MG63 (cell line): ENCODE results near the gene FLG2. TPM values are rescaled to one million over a fixed set of nuclear protein-coding genes. Genes with fewer than 3 reads are reported as not detected.

ENCODE experiments used
- DNase-seq: peaks from one replicate; pipeline ENCODE4 v3.0.0-alpha.2; 2020
- H3K27me3 ChIP-seq: fragments of 250-450 bp; sonication (Bioruptor Pico); 2 replicates; pipeline ENCODE4 v1.5.1; 2020; ENCODE audit warnings: mild to moderate bottlenecking, moderate library complexity
- H3K36me3 ChIP-seq: fragments of 250-450 bp; sonication (Bioruptor Pico); 2 replicates; pipeline ENCODE4 v1.5.1; 2020; ENCODE audit warnings: mild to moderate bottlenecking, moderate library complexity
- H3K4me3 ChIP-seq: fragments of 250-450 bp; sonication (Bioruptor Pico); 2 replicates; pipeline ENCODE4 v1.5.1; 2020; ENCODE audit warnings: mild to moderate bottlenecking, moderate library complexity
- H3K9me3 ChIP-seq: fragments of 250-450 bp; sonication (Bioruptor Pico); 2 replicates; pipeline ENCODE4 v1.5.1; 2020; ENCODE audit warnings: mild to moderate bottlenecking, moderate library complexity
- total RNA-seq: library from RNA; depleted of rRNA; stranded (reverse); fragments of >200 nt; shearing (Covaris generic); gene quantifications from 2 replicates; pipeline ENCODE4 v1.2.3, GENCODE V29; 2014; ENCODE audit warnings: low replicate concordance; rRNA removed

Gene FLG2
- total RNA-seq: not detected in 2 replicates

GRCh38 chr1:152359906-152360305 is at the start of gene FLG2:
Gene FLG2 (minus strand): TSS chr1:152360006. CDS start chr1:152358884, 1,122 bp downstream.
- Histone ChIP-seq H3K9me3 (no peaks in the 10 kb centered on the region), H3K4me3 (no peak within 1 kb of the TSS), H3K27me3 (no peaks in the 10 kb centered on the region; the same call in 1 of the 2 replicates), H3K36me3 (no peaks in the 10 kb centered on the region)
- DNase-seq: no peak

DNA sequence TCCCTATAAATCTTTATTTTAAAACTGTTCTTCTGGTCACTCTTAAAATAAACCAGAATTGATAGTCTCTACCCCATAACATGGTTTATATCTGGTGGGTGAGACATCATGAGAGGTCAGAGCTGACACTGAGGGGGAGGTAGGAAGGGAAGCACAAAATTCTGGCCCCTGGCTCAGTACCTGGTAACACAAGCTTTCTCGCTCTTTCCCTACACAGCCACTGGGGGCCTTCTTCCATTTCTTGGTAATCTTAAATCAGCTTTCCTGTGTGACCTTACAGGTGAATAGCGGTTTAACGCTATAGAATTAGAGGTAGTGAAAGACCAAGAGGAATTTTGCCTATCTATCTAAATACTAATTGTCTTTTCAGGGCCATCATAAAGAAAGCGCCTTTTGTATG is 48.9 kb upstream of the FLG2 start:
- H3K36me3 ChIP-seq: no peaks in the 10 kb centered on the region
- H3K9me3 ChIP-seq: no peaks in the 10 kb centered on the region
- H3K27me3 ChIP-seq: no peaks in the 10 kb centered on the region
- no peak for DNase-seq
- no peak overlapping the region for H3K4me3 ChIP-seq

- no peaks in the 10 kb centered on the region for H3K9me3 ChIP-seq
- no peak overlapping the region for H3K4me3 ChIP-seq
- no peaks in the 10 kb centered on the region for H3K36me3 ChIP-seq
- DNase-seq: no peak
- H3K27me3 ChIP-seq: peaks cover 4% of the 10 kb centered on the region; the same call in 1 of the 2 replicates
Measured at GRCh38 chr1:152398812-152399698, 39.2 kb upstream of the FLG2 start.

GRCh38 chr1:152397474-152397873 is 37.7 kb upstream of the FLG2 start:
- Histone ChIP-seq H3K36me3 (no peaks in the 10 kb centered on the region), H3K27me3 (peaks cover 4% of the 10 kb centered on the region; the same call in 1 of the 2 replicates), H3K9me3 (no peaks in the 10 kb centered on the region), H3K4me3 (no peak overlapping the region)
- DNase-seq: no peak

DNA sequence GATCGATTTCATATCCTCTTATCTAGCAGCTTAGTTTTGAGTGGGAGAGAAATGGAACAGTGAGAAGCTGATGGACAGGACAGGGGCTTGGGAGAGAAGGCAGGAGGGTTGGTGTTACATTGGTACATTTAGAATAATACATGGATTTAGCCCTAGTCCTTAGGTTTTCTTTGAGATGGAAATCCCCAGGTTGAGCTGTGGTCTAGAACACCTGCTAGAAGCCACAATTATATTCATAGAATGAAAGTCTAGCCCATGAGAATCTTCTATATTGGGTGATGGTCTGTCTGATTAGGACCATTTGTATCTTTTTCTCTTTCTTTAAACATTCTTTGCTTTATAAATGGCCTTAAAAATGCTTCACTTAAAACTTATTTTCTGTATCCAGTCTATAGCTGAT is 34.3 kb upstream of the FLG2 start:
- Histone ChIP-seq H3K9me3 (no peaks in the 10 kb centered on the region), H3K36me3 (no peaks in the 10 kb centered on the region), H3K27me3 (peaks cover 5% of the 10 kb centered on the region), H3K4me3 (no peak overlapping the region)
- DNase-seq: no peak

- H3K27me3 ChIP-seq: peaks cover 5% of the 10 kb centered on the region
- no peaks in the 10 kb centered on the region for H3K9me3 ChIP-seq
- H3K4me3 ChIP-seq: no peak overlapping the region
- H3K36me3 ChIP-seq: no peaks in the 10 kb centered on the region
- no peak for DNase-seq
Measured at GRCh38 chr1:152392909-152393308, 33.1 kb upstream of the FLG2 start.

- no peak overlapping the region for H3K4me3 ChIP-seq
- peaks cover 2% of the 10 kb centered on the region; the same call in 1 of the 2 replicates for H3K27me3 ChIP-seq
- no peaks in the 10 kb centered on the region for H3K36me3 ChIP-seq
- DNase-seq: no peak
- no peaks in the 10 kb centered on the region for H3K9me3 ChIP-seq
Measured at GRCh38 chr1:152388889-152389288, 29.1 kb upstream of the FLG2 start.

- no peak overlapping the region for H3K4me3 ChIP-seq
- no peaks in the 10 kb centered on the region for H3K36me3 ChIP-seq
- no peak for DNase-seq
- no peaks in the 10 kb centered on the region for H3K9me3 ChIP-seq
- H3K27me3 ChIP-seq: peaks cover 2% of the 10 kb centered on the region; the same call in 1 of the 2 replicates
Measured at GRCh38 chr1:152386940-152387339, 27.1 kb upstream of the FLG2 start.

GRCh38 chr1:152380932-152381331 is 21.1 kb upstream of the FLG2 start:
- no peaks in the 10 kb centered on the region for H3K9me3 ChIP-seq
- H3K27me3 ChIP-seq: no peaks in the 10 kb centered on the region
- H3K4me3 ChIP-seq: no peak overlapping the region
- no peaks in the 10 kb centered on the region for H3K36me3 ChIP-seq
- no peak for DNase-seq

DNA sequence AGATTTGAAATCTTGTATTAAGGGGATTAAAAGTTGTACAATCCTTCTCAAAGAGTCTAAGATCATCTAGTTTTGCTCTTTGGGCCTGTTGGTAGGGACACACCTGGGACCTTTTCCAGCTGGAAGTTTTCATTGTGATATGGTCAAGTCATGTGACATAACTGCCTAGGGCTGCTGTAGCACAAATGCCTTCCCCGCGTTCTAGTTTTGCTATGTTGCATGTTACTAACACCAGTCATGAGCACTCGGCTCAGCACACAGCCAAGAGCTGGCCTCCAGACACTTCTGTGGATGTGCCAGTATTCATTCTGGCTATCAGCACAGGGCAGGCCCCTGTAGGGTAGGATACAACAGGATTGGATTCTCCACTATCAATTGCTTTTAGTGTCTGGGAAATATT is 14.6 kb upstream of the FLG2 start:
- H3K9me3 ChIP-seq: 0 out of 2 replicates have a peak, but pooled peaks cover 1% of the 10 kb centered on the region
- no peak overlapping the region for H3K4me3 ChIP-seq
- no peak for DNase-seq
- no peaks in the 10 kb centered on the region for H3K27me3 ChIP-seq
- H3K36me3 ChIP-seq: no peaks in the 10 kb centered on the region

GRCh38 chr1:152372672-152373071 is 12.9 kb upstream of the FLG2 start:
- Histone ChIP-seq H3K9me3 (0 out of 2 replicates have a peak, but pooled peaks cover 2% of the 10 kb centered on the region), H3K27me3 (no peaks in the 10 kb centered on the region)
- no peak for DNase-seq

GRCh38 chr1:152367436-152367835 is 7.6 kb upstream of the FLG2 start:
- DNase-seq: no peak
- H3K36me3 ChIP-seq: no peaks in the 10 kb centered on the region
- no peaks in the 10 kb centered on the region for H3K27me3 ChIP-seq
- H3K4me3 ChIP-seq: no peak overlapping the region
- 0 out of 2 replicates have a peak, but pooled peaks cover 2% of the 10 kb centered on the region for H3K9me3 ChIP-seq

More at GRCh38 chr1:152372672-152373071, 12.9 kb upstream of the FLG2 start:
- Histone ChIP-seq H3K4me3 (no peak overlapping the region), H3K36me3 (no peaks in the 10 kb centered on the region)

DNA sequence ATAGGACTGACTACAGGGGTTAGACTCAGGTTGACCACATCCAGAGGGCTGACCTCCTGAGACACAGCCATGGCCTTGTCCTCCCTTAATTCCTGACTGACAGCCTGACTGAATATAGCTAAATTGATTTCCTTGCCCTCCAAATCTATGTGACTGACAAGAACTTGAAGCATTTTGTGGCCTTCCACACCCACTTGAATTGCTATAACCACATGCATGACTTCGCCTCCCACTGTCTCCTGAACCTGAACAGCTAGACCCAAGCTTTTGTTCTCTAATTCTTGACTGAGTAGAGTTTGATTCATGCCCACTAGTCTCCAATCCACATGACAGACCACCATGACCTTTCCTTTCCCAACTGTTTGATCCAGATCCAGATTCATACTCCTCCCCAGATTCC is 3.1 kb downstream of the FLG2 start:
- H3K36me3 ChIP-seq: no peaks in the 10 kb centered on the region
- no peaks in the 10 kb centered on the region; the same call in 1 of the 2 replicates for H3K27me3 ChIP-seq
- DNase-seq: no peak
- no peaks in the 10 kb centered on the region for H3K9me3 ChIP-seq
- no peak overlapping the region for H3K4me3 ChIP-seq

DNA sequence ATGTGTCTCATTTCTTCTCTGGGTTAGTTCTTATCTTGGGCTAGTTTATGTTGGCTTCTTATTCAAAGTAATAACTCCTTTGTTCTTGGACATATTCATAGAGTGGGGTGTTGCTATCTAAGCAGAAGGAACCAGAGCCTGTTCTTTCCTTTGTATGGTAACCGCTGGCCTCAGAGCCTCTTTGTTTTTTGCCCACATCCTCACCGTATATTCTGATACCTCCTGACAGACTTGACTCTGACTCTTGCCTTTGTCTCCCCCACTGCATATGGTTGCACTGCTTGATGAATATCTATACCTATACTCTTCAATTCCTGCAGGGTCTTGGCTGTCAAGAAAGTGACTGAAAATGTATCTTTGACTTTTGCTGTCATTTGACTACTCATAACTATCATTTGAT is 10.2 kb downstream of the FLG2 start:
- Histone ChIP-seq H3K36me3 (no peaks in the 10 kb centered on the region), H3K4me3 (no peak overlapping the region)
- no peak for DNase-seq

DNA sequence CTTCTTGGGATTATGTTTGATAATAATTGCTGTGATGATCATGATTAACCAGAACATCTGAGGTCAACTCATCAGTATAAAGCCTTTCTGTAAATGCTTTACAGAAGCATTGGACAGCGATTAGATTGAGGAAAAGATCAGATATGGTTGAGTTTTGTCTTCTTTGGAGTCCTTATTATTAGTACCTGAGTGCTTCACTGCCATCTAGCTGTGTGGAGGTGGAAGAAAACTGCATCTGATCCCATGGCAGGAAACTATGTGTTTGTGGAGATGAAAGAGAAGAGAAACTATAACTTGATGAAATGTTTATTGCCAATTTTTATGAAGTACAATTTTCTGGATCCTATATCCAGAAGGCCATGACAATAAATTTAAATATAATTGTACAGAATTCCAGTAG is 11.4 kb downstream of the FLG2 start:
- Histone ChIP-seq H3K27me3 (peaks cover 10% of the 10 kb centered on the region), H3K4me3 (no peak overlapping the region), H3K36me3 (no peaks in the 10 kb centered on the region), H3K9me3 (no peaks in the 10 kb centered on the region)
- no peak for DNase-seq

More for the DNA sequence above, 10.2 kb downstream of the FLG2 start:
- no peaks in the 10 kb centered on the region for H3K9me3 ChIP-seq
- H3K27me3 ChIP-seq: peaks cover 8% of the 10 kb centered on the region

- H3K36me3 ChIP-seq: no peaks in the 10 kb centered on the region
- H3K4me3 ChIP-seq: no peak overlapping the region
- no peaks in the 10 kb centered on the region for H3K9me3 ChIP-seq
- peak; percentile 8 for DNase-seq
- peaks cover 10% of the 10 kb centered on the region for H3K27me3 ChIP-seq
Measured at GRCh38 chr1:152347116-152347728, 12.6 kb downstream of the FLG2 start.

GRCh38 chr1:152344438-152344837 is 15.4 kb downstream of the FLG2 start:
- H3K36me3 ChIP-seq: no peaks in the 10 kb centered on the region
- H3K27me3 ChIP-seq: peaks cover 10% of the 10 kb centered on the region
- H3K4me3 ChIP-seq: no peak overlapping the region
- no peaks in the 10 kb centered on the region for H3K9me3 ChIP-seq
- no peak for DNase-seq
